Stimulated activated CD4-positive, alpha-beta T cell treated with anti-CD3 and anti-CD28 coated beads, Interleukin-1b, Interleukin-23, amount 100 ng/mL, for 4 hours (primary cell): Measurements from ENCODE around the gene NOTO.
A peak's percentile ranks its signal among the peaks of the same experiment; 100 is the strongest.

ENCODE experiments used
- DNase-seq, 2 donors: peaks; one replicate each; pipeline ENCODE4 v3.0.0-alpha.2; 2020; ENCODE audit warnings: low read depth in 2 of 2

Gene NOTO

GRCh38 chr2:73233932-73234832 lies 31.8 kb downstream of the NOTO start, which contains the start of gene CCT7:
Gene CCT7 (plus strand): TSS chr2:73234308. CDS start chr2:73234379, 71 bp downstream.
- peak; percentile 72 to 79 for DNase-seq

DNA sequence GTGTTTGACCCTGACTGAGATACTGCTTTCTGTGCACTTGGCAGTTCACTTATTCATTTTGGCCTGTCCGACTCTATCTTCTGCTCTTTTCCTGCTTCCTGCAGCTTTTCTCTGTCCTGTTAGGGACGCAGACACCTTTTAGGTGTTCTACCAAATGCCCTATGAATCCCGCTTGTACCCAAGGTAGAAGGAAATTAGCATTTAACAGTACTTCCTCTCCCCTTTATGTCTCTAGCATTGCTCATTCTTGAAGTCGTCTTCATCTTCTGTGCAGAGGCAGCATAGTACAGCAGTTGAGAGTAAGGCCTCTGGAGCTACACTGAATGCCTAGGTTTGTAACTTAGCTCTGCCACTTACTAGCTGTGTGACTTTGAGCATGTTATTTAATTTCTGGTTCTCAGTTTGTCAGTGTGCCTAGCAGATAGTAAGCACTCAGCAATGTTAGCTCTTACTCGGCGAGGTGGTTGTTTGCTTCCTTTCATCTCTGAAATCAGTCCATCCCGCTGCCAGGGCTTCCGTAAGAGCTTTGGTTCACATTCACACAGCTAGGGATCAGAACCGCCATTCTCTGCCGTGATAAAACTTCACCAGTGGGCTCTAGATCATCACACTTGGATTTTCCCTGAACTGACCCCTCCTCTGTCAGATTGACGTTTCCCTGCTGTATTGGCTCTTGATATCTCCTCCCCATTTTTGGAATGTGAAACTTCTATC lies 33.1 kb downstream of the NOTO start:
- DNase-seq, result no peak

DNA sequence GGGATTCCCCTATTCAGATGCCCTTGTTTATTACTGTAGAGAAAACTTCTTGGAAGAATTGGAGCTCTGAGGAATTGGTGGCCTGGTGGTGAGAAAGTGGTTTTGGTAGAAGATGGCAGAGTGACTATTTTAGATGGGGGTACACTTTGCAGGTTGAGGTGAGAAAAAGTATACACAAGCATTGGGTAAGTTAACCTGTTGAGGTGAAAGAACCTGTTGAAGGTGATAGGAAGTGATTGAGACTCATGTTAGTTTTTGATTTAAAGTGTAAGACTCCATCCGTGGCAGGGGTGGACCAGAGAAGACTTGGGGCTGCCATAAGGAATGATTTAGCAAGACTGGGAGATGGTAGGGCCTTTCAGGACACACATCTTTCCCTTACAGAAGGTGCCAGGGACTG lies 34.8 kb downstream of the NOTO start:
- no peak for DNase-seq

GRCh38 chr2:73238149-73238548 lies 35.8 kb downstream of the NOTO start:
- DNase-seq, result no peak

DNA sequence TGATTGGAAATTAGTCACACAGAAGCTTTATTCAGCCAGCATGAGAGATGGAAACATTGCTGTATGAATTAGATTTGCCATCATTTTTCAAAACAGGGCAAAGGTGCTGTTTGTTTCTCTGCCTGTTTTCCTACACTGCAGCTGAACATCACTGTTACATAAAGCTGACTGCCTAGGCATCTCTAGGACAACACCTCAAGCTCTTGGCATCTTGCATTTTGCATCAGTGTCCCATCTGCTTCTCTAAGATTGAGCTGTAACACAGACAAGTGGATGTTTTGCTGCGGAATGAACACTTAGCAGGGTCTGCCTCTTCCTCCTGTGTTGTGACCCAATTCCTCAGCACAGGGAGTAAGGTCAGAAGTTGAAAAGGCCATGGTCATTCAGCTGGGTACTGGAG lies 36.6 kb downstream of the NOTO start:
- DNase-seq, result no peak

- DNase-seq, result no peak
Measured at GRCh38 chr2:73239776-73240175, 37.4 kb downstream of the NOTO start.

DNA sequence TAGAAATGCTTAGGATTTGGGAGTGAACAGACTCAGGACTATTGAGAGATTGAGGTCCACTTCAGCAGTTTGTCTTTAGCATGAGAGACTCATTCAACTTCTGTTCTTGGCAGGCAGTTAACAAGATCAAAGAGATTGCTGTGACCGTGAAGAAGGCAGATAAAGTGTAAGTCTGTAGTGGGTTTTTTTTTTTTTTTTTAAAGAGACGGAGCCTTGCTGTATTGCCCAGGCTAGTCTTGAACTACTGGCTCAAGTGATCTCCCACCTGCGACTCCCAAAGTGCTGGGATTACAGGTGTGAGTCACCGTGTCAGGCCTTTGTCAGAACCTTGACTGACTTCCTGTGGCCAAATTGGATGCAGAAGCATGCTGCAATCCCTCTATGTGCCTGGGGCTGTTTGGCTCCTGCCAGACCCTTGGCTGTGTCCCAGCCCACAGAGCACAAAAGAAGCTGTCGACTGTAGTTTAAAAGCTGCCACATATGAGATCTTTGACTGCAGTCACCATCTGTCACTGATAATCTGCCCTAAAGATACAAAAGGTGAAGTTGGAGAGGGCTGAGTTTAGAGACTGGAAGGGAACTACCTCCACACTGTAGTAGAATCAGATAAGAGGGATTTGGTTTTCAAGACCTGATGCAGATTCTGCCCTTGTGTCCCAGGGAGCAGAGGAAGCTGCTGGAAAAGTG lies 41.7 kb downstream of the NOTO start:
- no peak for DNase-seq

GRCh38 chr2:73244580-73244979 lies 42.2 kb downstream of the NOTO start:
- DNase-seq, result no peak

DNA sequence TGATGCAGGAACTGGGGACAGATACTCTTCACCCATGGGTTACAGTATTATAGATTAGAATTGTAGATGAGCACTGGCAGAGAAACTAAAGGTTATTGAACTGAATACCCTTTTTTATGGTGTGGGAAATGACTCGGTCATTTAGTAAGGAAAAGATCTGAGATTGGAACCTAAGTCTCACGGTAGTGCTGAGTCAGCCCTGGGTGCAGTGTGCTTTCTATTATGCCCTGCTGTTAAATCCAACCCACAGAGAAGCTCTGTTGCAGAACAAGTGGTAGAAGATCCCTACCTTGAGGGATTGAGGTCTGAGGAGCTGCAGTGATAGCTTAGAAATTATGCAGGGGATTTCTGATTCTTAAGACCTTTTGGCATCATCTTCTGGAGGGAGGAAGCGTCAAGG lies 44.5 kb downstream of the NOTO start:
- no peak for DNase-seq

DNA sequence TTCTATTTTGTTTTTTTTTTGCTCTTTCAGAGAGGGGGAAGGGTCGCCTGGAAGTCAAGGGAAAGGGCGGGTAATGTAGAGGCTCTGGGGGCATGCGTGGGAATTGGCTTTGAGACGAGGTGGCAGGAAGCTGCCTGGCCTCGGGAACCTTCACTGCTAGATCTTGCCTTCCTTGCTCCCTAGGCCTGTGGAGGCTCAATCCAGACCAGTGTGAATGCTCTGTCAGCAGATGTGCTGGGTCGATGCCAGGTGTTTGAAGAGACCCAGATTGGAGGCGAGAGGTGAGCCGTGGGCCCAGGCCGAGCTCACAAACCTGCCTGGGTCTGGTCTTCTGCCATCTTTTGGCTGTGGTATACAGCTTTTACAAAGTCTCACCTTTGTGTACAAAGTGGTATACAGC lies 47.3 kb downstream of the NOTO start:
- no peak for DNase-seq

DNA sequence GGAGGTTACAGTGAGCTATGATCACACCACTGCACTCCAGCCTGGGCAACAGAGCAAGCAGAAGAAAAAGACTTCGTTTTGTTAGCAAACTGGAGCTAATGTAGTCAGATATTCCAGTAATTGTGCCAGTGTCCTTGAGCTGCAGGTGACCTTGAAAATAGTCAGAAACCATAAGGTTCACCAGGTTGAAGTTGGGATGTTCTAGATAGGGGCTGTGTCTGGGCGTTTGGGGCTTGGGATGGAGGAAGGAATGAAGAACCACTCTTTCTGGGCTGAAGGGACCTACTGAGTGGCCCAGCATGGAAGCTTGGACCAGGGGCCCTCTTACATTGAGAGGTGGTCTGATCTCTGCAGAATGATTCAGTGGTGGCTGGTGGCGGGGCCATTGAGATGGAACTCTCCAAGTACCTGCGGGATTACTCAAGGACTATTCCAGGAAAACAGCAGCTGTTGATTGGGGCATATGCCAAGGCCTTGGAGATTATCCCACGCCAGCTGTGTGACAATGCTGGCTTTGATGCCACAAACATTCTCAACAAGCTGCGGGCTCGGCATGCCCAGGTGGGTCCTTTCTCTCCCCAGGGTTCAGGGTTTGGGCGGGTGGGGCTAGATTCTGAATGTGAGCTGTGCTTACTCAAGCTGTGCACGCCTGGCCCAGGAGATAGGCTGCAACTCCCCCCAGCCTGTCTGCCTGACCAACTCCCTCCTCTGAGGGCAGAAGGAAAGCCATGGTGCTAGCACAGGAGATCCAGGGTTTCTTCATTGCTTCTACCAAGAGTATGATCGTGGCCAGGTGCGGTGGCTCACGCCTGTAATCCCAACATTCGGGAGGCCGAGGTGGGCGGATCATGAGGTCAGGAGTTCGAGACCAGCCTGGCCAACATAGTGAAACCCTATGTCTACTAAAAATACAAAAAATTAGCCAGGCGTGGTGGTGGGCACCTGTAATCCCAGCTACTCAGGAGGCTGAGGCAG lies 48.8 kb downstream of the NOTO start:
- DNase-seq, result no peak

- DNase-seq, result no peak
Measured at GRCh38 chr2:73252238-73253027, 50.1 kb downstream of the NOTO start.

DNA sequence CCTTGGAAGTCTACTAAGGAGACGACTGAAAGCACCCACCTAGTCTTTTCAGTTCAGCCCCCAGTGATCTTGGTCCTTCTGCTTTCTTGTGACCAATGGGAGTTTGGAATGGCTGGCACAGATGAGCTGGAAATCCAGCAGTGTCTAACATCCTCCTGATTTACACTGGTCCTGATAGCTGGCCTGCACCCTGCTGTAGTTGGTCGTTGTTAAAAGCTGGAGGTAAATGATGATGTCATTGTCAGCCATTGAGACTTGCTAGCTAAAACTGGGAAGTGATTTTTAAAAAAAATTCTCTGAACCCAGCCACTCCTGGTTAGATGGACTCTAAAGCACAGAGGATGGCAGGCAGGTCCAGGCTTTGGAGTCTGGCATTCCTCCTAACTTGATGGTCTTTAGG lies 51.0 kb downstream of the NOTO start:
- DNase-seq, result no peak

- DNase-seq, result no peak
Measured at GRCh38 chr2:73253901-73254300, 51.5 kb downstream of the NOTO start.

DNA sequence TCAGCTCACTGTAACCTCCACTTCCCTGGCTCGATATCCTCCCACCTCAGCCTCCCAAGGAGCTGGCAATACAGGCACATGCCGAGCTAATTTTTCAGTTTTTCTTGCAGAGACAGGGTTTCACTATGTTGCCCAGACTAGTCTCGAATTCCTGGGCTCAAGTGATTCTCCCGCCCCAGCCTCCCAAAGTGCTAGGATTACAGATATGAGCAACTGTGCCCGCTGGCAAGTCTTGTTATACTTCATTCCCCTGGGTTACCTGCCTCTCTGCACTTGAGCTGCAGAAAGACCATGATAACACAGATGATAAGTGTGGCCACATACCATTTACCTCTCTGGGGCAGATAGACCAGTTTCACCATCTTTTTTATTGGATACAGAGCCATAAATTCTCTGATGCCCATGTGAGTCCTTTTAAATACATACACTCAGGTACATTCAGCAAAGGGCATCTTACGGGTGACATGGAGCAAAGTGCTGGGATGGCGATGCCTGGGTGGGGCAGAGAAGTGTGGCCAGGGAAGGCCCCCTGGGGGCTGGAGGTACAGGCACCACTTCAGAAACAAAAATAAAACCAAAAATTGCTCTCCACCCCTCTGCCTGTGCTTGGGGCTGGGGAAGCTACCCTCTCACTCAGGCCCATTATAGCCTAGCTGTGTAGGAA lies 52.1 kb downstream of the NOTO start:
- DNase-seq, result no peak

DNA sequence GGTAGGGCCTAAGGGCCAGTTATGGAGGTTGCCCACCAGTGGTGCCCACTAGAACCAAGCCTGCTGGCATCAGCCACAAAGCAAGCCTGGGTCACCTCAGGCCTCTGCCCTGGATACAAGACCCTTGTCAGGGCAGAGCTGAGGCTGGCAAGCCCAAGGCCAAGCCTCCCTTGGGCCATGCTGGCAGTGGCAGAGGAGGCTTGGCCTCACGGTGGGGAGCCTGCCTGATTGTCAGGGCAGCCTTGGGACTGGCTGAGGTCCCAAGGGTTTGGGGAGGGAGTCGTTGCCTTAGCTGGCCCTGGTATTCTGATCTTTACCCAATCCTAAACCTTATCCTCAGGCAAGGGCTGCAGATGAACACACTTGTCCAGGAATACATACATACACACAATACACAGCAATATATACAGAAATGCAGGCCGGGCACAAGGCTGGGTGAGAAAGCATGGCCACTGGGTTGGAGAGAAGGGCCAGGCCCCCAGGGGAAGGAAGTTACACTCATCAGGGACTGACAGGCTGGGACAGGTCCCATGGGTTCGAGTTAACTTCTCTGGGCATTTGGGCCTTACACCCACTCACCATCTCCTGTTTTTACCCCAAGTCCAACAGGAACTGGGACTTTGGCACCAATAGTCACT lies 52.8 kb downstream of the NOTO start:
- no peak for DNase-seq

DNA sequence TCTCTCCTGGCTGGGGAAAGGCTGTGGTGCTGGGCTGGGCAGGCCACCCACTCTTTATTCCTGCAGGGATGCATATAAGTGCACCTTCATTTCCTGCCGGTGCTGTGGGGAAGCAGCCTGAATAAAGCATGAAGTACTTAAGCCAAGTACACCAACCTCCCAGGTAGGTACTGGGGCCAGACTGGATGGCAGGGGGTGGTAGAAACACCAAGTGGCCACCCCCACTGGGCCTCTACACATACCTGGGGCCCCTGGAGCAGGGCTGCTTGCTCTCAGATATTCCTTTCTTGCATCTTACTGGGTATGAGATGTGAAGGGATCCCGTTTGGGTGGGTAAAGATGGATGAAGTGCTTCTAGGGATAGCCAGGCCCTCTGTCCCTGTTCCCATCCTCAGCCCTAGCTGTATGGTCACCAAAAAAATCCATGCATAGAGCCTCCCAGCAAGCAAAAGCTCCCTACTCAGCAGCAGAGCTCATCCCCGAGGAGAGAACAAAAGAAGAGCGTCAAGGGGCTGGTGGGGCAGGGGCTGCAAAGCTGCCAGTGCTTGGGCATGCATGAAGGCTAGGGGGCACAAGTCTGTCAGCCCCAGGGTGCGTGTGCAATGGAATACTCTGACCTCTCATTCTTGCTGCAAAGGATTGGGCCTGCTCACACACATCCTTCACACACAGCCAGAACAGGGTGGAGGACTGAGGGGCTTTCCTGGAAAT lies 53.7 kb downstream of the NOTO start:
- DNase-seq, result no peak

- no peak for DNase-seq
Measured at GRCh38 chr2:73256618-73256922, 54.2 kb downstream of the NOTO start.

- no peak for DNase-seq
Measured at GRCh38 chr2:73257021-73257420, 54.6 kb downstream of the NOTO start.
